Measurements from ENCODE around the gene FOSL2.

FOSL2 gene

GRCh38 chr2:28430377-28430765 lies 37.7 kb downstream of the FOSL2 start:
- no peak overlapping the region for H3K4me3 ChIP-seq (ENCODE audit: low read depth, low read length)

GRCh38 chr2:28430788-28431418 lies 38.2 kb downstream of the FOSL2 start:
- no peak overlapping the region for H3K4me3 ChIP-seq (ENCODE audit: low read depth, low read length)

GRCh38 chr2:28431741-28432140 lies 39.1 kb downstream of the FOSL2 start:
- no peak overlapping the region for H3K4me3 ChIP-seq (ENCODE audit: low read depth, low read length)

GRCh38 chr2:28432362-28432761 lies 39.7 kb downstream of the FOSL2 start:
- no peak overlapping the region for H3K4me3 ChIP-seq (ENCODE audit: low read depth, low read length)

GRCh38 chr2:28433215-28433614 lies 40.6 kb downstream of the FOSL2 start:
- no peak overlapping the region for H3K4me3 ChIP-seq (ENCODE audit: low read depth, low read length)

DNA sequence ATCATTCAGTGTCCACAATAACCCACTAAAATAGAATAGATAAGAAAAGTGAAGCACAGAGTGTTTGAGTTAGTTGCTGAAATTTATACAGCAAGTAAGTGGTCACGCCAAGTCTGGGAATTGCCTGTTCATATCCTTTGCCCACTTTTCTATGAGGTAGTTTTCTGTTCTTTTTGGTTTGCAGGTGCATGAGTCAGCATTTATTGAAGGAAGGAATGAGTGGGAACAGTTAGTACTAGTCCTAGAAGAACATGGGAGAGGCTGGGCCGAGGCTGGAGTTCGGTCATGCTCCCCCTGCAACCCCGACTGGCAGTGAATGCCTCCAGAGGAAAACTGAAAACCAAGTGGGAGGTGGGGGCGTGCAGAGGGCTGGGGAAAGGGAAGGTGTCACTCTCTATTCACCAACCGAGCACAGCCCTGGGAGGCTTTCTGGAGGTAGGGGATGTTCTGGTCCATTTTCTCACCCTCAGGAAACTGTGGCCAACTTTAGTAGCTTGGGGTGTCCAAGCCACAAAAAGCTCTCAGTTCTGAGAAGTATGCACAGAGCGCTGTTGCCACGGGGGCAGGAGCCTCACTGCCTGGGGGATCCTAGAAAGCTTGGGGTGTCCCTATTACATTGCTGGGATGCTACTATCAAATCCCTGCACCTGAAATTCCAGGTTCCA lies 41.4 kb downstream of the FOSL2 start:
- no peak overlapping the region for H3K4me3 ChIP-seq (ENCODE audit: low read depth, low read length)

GRCh38 chr2:28434600-28434989 lies 41.9 kb downstream of the FOSL2 start:
- H3K4me3 ChIP-seq (ENCODE audit: low read depth, low read length) = no peak overlapping the region

DNA sequence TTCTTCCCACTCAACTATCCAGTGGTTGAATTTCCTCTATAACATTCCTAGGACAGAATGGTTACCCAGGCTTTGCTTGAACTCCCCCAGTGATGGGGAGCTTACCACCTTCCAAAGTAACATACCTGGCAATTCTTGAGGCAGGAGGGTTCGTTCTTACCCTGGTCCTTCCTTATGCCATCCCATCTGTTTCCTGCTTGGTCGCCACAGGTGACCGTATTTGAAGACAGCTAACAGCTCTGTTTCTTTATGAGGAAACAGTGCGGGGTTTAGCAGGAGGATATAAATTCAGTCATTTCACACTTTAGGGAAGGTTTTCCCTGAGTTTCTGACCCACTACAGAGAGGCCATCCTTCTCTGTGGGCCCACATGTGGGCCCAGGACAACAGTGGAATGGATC lies 42.6 kb downstream of the FOSL2 start:
- no peak overlapping the region for H3K4me3 ChIP-seq (ENCODE audit: low read depth, low read length)

DNA sequence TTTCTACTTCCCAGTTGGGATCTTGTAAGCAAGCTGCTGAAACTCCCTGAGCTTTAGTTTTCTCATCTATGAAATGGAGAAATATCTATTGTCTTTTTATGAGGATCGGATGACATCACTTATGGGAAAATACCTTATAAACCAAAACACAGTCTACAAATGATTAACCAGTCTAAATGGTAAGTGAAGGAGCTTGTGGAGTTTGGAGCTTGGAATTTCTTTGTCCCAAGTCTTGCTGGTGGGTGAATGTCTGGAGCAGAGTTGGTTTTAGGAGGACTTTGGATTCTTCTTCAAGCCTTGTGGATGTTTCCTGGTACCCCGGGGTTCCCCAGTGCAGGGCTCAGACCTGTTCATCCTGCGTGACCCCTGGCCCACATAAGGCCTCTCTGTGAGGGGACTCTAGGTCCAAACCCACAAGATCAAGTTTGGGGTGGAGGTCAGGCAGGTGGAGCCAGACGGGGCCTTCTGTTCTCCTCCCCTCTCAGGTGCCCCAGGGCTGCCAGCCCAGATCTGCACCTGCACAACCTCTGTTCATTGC lies 43.2 kb downstream of the FOSL2 start:
- H3K4me3 ChIP-seq (ENCODE audit: low read depth, low read length) = no peak overlapping the region

DNA sequence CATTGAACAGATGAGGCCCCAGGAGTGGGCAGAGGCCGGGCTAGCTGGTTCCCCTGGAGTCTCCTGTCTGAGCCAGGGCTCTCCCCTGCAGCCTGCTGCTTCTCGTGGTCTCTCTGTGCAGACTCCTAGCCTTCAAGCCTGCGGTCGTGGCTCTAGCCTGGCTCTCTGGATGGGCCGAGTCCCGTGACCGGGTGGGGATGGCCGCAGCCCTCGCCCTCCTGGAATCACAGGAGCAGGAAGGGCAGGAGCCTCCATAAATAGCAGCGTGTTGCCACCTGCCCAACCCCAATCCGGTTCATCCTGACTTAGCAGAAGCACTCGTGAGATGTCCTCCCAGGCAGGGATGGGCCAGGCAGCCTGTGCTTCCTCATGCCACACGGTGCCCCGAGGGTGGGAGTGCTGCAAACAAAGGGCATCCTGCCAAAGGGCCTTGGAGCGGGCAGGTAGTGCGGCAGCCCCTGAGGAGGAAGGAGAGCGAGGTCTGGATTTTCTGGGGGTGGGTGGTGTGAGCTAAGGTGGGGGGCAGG lies 43.9 kb downstream of the FOSL2 start:
- no peak overlapping the region for H3K4me3 ChIP-seq (ENCODE audit: low read depth, low read length)

GRCh38 chr2:28437149-28437835 lies 44.6 kb downstream of the FOSL2 start:
- no peak overlapping the region for H3K4me3 ChIP-seq (ENCODE audit: low read depth, low read length)

- no peak overlapping the region for H3K4me3 ChIP-seq (ENCODE audit: low read depth, low read length)
These were observed 45.3 kb downstream of the FOSL2 start for GRCh38 chr2:28437918-28438317.

- no peak overlapping the region for H3K4me3 ChIP-seq (ENCODE audit: low read depth, low read length)
These were observed 45.9 kb downstream of the FOSL2 start for GRCh38 chr2:28438532-28439063.

GRCh38 chr2:28439127-28439526 lies 46.5 kb downstream of the FOSL2 start:
- no peak overlapping the region for H3K4me3 ChIP-seq (ENCODE audit: low read depth, low read length)

GRCh38 chr2:28439763-28440162 lies 47.1 kb downstream of the FOSL2 start:
- H3K4me3 ChIP-seq (ENCODE audit: low read depth, low read length) = no peak overlapping the region

- H3K4me3 ChIP-seq (ENCODE audit: low read depth, low read length) = no peak overlapping the region
These were observed 49.7 kb downstream of the FOSL2 start for GRCh38 chr2:28442328-28442727.

DNA sequence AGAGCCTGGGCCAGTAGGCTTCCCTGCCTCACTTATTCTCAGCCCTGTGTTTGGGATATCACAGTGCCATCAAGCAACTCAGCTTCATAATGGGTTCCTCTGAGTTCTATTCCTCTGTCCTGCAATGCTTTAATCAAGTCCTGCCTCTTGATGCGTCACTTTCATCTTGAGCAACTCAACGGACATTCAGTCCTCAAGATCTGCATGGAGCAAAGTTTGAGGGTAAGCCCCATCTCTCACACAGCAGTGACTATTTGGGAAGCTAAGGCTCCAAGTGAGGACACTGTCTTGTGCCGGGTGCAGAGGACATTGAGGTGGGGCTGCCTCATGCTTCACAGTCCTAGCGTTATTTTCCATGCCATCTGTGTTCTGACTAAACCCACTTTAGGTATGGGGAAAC lies 52.3 kb downstream of the FOSL2 start:
- H3K4me3 ChIP-seq (ENCODE audit: low read depth, low read length) = no peak overlapping the region

DNA sequence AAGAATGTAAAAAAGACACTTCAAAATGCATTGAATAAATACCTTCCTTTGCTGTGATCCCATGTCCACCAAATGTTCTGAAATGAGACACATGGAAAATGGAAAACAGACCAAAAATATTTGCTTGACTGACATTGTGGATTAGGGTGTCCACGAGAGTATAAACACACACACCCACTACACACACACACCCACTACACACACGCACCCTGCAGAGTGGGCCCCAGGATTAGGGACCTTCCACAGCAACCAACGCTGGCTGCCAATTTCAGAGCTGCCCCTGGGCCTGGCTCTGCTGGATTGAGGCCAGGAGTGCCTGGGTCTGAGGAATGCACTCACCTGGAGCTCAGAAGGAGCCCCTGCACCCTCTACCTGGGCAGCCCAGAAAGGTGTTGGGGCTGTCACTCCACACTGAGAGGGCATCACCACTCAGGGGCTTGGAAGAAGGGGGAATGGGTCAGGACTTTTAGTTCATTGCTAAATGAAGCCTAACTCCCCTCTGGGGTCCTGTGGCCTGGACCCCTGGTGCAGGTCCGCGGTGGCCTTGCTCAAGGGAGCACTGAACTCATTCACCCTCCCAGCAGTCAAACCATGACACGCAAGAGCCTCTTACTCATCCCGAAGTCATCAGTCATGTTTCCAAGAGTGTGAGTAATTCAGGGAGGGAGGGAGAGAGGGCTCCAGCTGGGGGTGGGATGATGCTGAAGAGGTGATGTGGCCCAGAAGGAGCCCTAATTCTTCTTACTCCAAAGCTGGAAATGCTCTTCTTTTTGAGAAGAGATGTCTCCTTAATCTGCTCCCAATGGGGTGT lies 53.0 kb downstream of the FOSL2 start:
- H3K4me3 ChIP-seq (ENCODE audit: low read depth, low read length) = no peak overlapping the region

GRCh38 chr2:28446531-28446930 lies 53.9 kb downstream of the FOSL2 start:
- H3K4me3 ChIP-seq (ENCODE audit: low read depth, low read length) = no peak overlapping the region

DNA sequence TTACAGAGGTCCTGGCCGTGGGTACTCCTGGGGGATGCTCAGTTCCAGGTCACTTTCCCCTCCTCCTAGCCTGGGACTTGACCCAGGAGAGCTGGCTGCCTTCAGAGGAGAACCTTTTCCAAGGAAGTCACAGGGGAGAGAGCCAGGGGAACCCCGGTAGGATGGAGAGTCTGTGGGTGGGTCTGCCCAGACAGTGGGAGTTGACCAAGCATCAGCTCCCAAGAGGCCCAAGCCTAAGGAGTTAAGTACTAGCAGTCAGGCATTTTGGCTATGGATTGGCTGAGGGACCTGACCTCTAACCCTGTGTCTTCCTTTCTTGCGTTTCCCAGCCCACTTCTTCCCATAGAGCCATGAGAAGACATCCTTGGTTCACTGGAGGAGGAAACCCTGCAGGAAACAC lies 54.4 kb downstream of the FOSL2 start:
- no peak overlapping the region for H3K4me3 ChIP-seq (ENCODE audit: low read depth, low read length)
